Measurements from ENCODE around the gene HNRNPAB. TPM values are rescaled to one million over a fixed set of nuclear protein-coding genes. Genes with fewer than 3 reads are reported as not detected.

Gene HNRNPAB
- total and polyA plus RNA-seq, 9 of the 15 experiments (the other 6 are each of a cell fraction or from before 2014, with no cell fraction given) = 34.6 to 425 (median 236) TPM

DNA sequence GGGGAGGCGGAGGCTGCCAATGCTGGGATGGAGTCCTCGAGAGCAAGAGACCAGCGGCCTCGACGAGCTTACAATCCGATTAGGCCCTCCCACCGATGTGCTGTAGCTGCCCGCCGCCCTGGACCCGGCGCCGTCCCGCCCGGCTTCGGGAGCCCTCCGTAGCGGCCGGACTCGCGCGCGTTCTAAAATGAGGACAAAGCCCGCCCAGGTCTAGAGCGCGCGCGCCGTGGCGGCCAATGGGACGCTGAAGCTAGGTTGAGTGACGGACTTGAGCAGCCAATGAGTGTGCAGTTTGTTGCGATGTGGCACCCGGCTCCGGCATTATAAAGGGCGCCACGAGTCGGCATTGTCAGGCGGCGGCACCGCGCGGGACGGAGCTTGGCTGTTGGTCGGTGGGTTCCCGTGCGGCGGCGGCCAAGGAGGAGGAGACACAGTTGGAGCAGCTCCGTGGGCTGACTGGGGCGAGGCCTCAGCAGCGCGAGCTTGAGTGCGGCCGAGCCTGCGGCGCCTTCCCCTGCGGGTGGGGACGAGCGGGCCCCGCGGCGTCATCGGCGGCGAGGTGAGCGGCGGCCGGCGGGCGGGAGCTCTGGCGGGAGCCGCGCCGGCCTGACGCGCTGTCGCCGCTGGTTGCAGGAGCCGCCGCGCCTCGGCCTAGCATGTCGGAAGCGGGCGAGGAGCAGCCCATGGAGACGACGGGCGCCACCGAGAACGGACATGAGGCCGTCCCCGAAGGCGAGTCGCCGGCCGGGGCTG lies at the start of gene HNRNPAB (continued):
- TF ChIP-seq, protein P1, sequence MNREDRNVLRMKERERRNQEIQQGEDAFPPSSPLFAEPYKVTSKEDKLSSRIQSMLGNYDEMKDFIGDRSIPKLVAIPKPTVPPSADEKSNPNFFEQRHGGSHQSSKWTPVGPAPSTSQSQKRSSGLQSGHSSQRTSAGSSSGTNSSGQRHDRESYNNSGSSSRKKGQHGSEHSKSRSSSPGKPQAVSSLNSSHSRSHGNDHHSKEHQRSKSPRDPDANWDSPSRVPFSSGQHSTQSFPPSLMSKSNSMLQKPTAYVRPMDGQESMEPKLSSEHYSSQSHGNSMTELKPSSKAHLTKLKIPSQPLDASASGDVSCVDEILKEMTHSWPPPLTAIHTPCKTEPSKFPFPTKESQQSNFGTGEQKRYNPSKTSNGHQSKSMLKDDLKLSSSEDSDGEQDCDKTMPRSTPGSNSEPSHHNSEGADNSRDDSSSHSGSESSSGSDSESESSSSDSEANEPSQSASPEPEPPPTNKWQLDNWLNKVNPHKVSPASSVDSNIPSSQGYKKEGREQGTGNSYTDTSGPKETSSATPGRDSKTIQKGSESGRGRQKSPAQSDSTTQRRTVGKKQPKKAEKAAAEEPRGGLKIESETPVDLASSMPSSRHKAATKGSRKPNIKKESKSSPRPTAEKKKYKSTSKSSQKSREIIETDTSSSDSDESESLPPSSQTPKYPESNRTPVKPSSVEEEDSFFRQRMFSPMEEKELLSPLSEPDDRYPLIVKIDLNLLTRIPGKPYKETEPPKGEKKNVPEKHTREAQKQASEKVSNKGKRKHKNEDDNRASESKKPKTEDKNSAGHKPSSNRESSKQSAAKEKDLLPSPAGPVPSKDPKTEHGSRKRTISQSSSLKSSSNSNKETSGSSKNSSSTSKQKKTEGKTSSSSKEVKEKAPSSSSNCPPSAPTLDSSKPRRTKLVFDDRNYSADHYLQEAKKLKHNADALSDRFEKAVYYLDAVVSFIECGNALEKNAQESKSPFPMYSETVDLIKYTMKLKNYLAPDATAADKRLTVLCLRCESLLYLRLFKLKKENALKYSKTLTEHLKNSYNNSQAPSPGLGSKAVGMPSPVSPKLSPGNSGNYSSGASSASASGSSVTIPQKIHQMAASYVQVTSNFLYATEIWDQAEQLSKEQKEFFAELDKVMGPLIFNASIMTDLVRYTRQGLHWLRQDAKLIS (CRISPR knock-in tag; IDR thresholded peaks at IDR 0.05) = peak; percentile 98
- TF ChIP-seq ZBTB1 (CRISPR knock-in tag; IDR thresholded peaks at IDR 0.05; ENCODE audit: borderline replicate concordance, low read depth) = peak; percentile 56; the same call in 1 of the 2 replicates
- peak; percentile 83 for TF ChIP-seq RBBP5 (IDR thresholded peaks at IDR 0.05; ENCODE audit: borderline replicate concordance, insufficient read depth, low read length, poor library complexity, severe bottlenecking)
- TF ChIP-seq PCBP2 (IDR thresholded peaks at IDR 0.05; ENCODE audit: low read depth, low read length, poor library complexity, severe bottlenecking) = no peak
- TF ChIP-seq ZNF778 (CRISPR knock-in tag; IDR thresholded peaks at IDR 0.05) = no peak
- 0 out of 2 replicates have a peak, but pooled peaks have one; percentile 26 for TF ChIP-seq ETV5 (CRISPR knock-in tag; IDR thresholded peaks at IDR 0.05; ENCODE audit: low read depth)
- TF ChIP-seq NCOA4 (IDR thresholded peaks at IDR 0.05; ENCODE audit: partially characterized antibody) = no peak
- TF ChIP-seq NCOA1 (IDR thresholded peaks at IDR 0.05; ENCODE audit: low read depth) = no peak
- peak; percentile 86 for TF ChIP-seq CHD2 (IDR thresholded peaks at IDR 0.05; ENCODE audit: low read depth, low read length)
- no peak for TF ChIP-seq SPI1 (IDR thresholded peaks at IDR 0.05; ENCODE audit: borderline replicate concordance, low read depth, low read length)
- TF ChIP-seq ESRRA (IDR thresholded peaks at IDR 0.05; ENCODE audit: borderline replicate concordance, low read depth) = no peak
- no peak for TF ChIP-seq GATAD2A (IDR thresholded peaks at IDR 0.05)
- TF ChIP-seq, protein P2, sequence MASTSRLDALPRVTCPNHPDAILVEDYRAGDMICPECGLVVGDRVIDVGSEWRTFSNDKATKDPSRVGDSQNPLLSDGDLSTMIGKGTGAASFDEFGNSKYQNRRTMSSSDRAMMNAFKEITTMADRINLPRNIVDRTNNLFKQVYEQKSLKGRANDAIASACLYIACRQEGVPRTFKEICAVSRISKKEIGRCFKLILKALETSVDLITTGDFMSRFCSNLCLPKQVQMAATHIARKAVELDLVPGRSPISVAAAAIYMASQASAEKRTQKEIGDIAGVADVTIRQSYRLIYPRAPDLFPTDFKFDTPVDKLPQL (IDR thresholded peaks at IDR 0.05; ENCODE audit: extremely low read depth, insufficient read length) = peak; percentile 73
- no peak for TF ChIP-seq PHB2 (IDR thresholded peaks at IDR 0.05; ENCODE audit: low read depth)
- peak; percentile 22; the same call in 1 of the 2 replicates for TF ChIP-seq TCF7 (IDR thresholded peaks at IDR 0.05; ENCODE audit: borderline replicate concordance)
- peak; percentile 49; the same call in 1 of the 2 replicates for TF ChIP-seq ZNF134 (CRISPR knock-in tag; conservative IDR thresholded peaks at IDR 0.05)
- TF ChIP-seq MYBL2 (IDR thresholded peaks at IDR 0.05; ENCODE audit: low read depth) = no peak
- TF ChIP-seq MYBL2 (CRISPR knock-in tag; IDR thresholded peaks at IDR 0.05; ENCODE audit: borderline replicate concordance) = no peak
- no peak for TF ChIP-seq ZNF551 (CRISPR knock-in tag; IDR thresholded peaks at IDR 0.05)
- no peak for TF ChIP-seq KLF13 (tag; IDR thresholded peaks at IDR 0.05; ENCODE audit: borderline replicate concordance, low read depth)
- no peak for TF ChIP-seq ZNF766 (CRISPR knock-in tag; conservative IDR thresholded peaks at IDR 0.05)
- TF ChIP-seq MCM3 (IDR thresholded peaks at IDR 0.05) = no peak
- TF ChIP-seq, protein P3, sequence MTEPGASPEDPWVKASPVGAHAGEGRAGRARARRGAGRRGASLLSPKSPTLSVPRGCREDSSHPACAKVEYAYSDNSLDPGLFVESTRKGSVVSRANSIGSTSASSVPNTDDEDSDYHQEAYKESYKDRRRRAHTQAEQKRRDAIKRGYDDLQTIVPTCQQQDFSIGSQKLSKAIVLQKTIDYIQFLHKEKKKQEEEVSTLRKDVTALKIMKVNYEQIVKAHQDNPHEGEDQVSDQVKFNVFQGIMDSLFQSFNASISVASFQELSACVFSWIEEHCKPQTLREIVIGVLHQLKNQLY (CRISPR knock-in tag; conservative IDR thresholded peaks at IDR 0.05) = 0 out of 4 replicates have a peak, but pooled peaks of 1 of the 2 experiments have one; percentile 35

Measured in K562 (cell line).